Stimulated activated CD8-positive, alpha-beta memory T cell treated with anti-CD3 and anti-CD28 coated beads, Interleukin-4, amount 100 ng/mL, for 48 hours (primary cell): ENCODE data around the gene TPRG1L.

ENCODE experiments used
- DNase-seq: peaks from one replicate; pipeline ENCODE4 v3.0.0-alpha.2; 2020

Gene TPRG1L

GRCh38 chr1:3668585-3669300 is 43.9 kb downstream of the TPRG1L start:
- DNase-seq, result no peak

GRCh38 chr1:3669421-3669821 is 44.6 kb downstream of the TPRG1L start:
- DNase-seq, result no peak

- DNase-seq, result no peak
Measured at GRCh38 chr1:3669971-3670431, 45.2 kb downstream of the TPRG1L start.

GRCh38 chr1:3670823-3671265 is 46.0 kb downstream of the TPRG1L start:
- DNase-seq, result no peak

- no peak for DNase-seq
Measured at GRCh38 chr1:3671371-3672180, 46.8 kb downstream of the TPRG1L start.

- DNase-seq, result no peak
Measured at GRCh38 chr1:3672231-3672970, 47.6 kb downstream of the TPRG1L start.

GRCh38 chr1:3672971-3673361 is 48.2 kb downstream of the TPRG1L start:
- DNase-seq, result no peak

- no peak for DNase-seq
Measured at GRCh38 chr1:3673381-3674099, 48.7 kb downstream of the TPRG1L start.

- DNase-seq, result no peak
Measured at GRCh38 chr1:3674100-3675094, 49.6 kb downstream of the TPRG1L start.

GRCh38 chr1:3675436-3675835 is 50.6 kb downstream of the TPRG1L start:
- no peak for DNase-seq

GRCh38 chr1:3676581-3677470 is 52.0 kb downstream of the TPRG1L start:
- DNase-seq, result peak; percentile 32

- no peak for DNase-seq
Measured at GRCh38 chr1:3677484-3677883, 52.7 kb downstream of the TPRG1L start.

- DNase-seq, result no peak
Measured at GRCh38 chr1:3678361-3679097, 53.7 kb downstream of the TPRG1L start.

- DNase-seq, result no peak
Measured at GRCh38 chr1:3679098-3679555, 54.3 kb downstream of the TPRG1L start.
